HG03432 (cell line): ENCODE results near the gene RALGAPA1.

Experiments
- ATAC-seq: cut with Tn5 transposase; IDR thresholded peaks from one replicate; pipeline ENCODE4 v1.9.1; 2021; ENCODE audit warnings: mild to moderate bottlenecking, moderate library complexity; ENCODE audit not compliant: unreplicated experiment

Gene RALGAPA1

GRCh38 chr14:35553808-35554207 lies 255.3 kb downstream of the RALGAPA1 start:
- no peak for ATAC-seq

DNA sequence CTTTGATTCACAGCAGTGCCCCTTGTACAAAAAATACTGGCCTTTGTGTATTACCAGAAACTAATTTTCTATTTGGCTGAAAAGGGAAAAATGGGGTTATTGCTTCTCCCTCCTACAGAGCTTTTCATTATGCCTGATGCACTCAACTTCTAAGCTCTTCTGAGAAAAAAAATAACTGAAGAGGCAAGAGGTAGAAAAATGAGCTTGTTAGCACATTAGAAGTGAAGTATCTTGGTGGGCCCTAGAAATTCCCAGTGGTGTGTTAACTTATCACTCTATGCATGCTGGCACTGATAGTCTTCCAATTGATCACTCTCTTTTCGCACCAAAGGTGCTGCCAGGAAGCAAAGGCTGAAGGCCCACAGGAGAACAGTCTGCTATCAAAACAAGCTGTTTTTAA lies 258.0 kb downstream of the RALGAPA1 start:
- no peak for ATAC-seq

GRCh38 chr14:35549551-35549950 lies 259.5 kb downstream of the RALGAPA1 start:
- no peak for ATAC-seq

DNA sequence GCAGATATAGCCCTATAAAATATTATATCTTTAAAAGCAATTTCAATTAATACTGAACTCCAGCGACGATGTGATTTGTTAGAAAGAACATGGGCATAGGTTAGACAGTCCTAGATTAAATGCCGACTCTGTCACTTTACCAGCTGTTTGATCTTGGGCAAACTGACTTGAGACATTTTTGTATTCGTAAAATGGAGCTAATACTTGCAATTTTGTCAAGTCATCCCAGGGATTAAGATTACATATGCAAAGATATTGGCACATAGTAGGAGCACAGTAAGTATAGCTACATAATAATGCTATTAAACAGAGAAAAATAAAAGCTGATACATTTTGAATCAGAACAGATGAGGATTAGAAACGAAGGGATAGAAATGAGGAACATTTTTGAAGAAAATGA lies 266.1 kb downstream of the RALGAPA1 start:
- no peak for ATAC-seq

GRCh38 chr14:35539969-35540368 lies 269.1 kb downstream of the RALGAPA1 start:
- ATAC-seq: no peak

DNA sequence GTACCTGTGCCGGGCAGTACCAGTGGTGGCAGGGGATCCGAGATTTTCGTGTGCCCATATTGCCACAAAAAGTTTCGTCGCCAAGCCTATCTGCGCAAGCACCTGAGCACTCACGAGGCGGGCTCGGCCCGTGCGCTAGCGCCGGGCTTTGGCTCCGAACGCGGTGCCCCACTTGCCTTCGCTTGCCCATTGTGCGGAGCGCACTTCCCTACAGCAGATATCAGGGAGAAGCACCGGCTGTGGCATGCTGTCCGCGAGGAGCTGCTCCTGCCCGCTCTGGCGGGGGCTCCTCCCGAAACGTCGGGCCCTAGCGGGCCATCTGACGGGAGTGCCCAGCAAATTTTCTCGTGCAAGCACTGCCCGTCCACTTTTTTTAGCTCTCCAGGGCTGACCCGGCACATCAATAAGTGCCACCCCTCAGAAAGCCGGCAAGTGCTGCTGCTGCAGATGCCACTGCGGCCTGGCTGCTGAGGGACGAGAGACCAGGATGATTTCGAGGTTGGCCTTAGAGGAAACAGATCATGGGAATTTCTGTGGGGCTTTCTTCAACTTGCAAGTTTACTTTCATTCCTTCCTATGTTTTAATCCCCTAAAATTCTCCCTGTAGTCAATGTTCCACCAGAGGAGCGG lies 273.5 kb downstream of the RALGAPA1 start:
- ATAC-seq: no peak

GRCh38 chr14:35534873-35535482 lies 274.1 kb downstream of the RALGAPA1 start:
- peak; percentile 72 for ATAC-seq

GRCh38 chr14:35534208-35534872 lies 274.8 kb downstream of the RALGAPA1 start:
- ATAC-seq: peak; percentile 20

- ATAC-seq: peak; percentile 76
Measured at GRCh38 chr14:35533357-35534207, 275.5 kb downstream of the RALGAPA1 start, which contains the start of gene INSM2. Gene INSM2, plus strand, starts transcription at chr14:35534164. Its CDS starts 89 bp downstream, at chr14:35534253.

DNA sequence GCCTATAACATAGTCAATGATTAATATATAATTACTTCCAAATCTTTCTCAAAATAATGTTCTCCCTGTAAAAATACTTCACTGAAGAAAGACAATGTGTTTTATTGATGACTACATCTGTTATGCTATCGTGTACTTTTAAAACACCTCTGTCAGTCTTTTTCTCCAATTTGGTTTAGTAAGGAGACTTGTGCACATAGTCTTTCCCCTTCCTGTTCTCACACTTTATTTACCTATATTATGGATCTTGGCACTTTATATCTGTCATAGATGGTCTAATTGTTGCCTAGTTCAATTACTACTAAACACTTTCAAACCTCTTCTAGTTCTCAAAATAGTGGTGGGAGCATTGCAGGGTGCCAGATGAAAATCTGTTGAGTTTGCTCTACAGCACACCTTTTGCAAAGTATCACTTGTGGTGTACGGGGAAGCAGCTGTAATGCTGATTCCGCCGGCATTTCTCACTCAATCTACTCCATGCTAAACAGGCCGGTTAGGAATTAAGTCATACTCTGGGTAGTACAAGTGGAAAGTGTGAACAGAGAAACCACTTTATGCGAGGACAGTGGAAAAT lies 276.2 kb downstream of the RALGAPA1 start:
- ATAC-seq: peak; percentile 2

GRCh38 chr14:35531960-35532747 lies 276.9 kb downstream of the RALGAPA1 start:
- ATAC-seq: no peak

GRCh38 chr14:35526962-35527361 lies 282.1 kb downstream of the RALGAPA1 start:
- ATAC-seq: no peak

- no peak for ATAC-seq
Measured at GRCh38 chr14:35525695-35526094, 283.4 kb downstream of the RALGAPA1 start.

- ATAC-seq: no peak
Measured at GRCh38 chr14:35519986-35520385, 289.1 kb downstream of the RALGAPA1 start.

DNA sequence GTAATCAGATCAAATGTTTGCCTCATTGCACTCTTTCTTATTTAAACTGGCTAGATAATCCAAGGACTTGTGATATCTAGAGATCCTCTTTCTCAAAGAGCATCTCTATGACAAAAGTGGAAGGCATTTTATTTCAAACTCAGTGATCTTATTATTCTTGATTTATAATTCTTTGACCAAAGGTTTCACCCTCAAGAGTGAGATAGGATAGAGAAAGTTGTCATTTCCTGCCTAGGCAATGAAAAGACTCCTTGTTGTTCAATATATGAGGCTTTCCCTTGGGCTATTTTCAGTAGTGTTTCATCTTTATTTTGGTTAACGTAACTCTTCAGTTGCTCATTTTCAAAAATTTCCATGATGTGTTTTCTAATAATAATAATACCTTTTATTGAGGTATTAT lies 293.2 kb downstream of the RALGAPA1 start:
- no peak for ATAC-seq

DNA sequence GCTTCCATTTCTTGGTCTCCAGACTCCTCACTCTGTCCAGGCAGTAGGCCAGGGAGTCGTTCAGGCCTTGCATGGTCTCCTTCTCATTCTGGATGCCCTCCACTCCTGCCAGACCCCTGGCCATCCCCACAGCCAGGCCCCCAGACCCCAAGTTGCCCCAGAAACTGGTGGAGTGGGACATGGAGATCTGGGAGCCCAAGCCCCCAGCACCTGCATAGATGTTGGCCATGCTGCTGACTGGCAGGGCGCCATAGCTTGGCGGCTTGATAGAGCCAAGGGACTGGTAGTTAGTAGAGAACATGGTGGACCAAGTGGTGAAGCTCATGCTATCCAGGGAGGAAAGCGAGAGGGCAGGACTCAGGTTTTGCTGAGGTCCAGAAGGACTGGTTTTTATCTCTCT lies 296.3 kb downstream of the RALGAPA1 start:
- ATAC-seq: no peak

GRCh38 chr14:35509846-35510245 lies 299.2 kb downstream of the RALGAPA1 start:
- ATAC-seq: no peak

- no peak for ATAC-seq
Measured at GRCh38 chr14:35506927-35507326, 302.2 kb downstream of the RALGAPA1 start.

DNA sequence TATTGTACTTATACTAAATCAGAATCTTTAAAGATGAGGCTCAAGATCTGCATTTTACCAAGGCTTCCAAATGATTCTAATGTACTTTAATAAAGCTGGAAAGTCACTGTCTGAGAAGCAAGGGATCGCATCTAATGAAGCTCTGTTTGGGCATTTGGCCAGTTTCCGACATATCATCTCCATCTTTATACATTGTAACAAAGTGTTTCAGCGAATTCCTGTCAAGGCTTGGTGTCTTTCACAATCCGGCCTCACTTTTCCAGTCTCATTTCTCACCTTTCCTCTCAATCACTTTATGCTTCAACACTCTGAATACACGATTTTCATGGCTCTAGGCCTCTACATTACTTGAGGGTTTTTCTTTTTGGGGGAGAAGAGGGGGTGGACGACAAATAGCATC lies 302.6 kb downstream of the RALGAPA1 start:
- ATAC-seq: no peak

DNA sequence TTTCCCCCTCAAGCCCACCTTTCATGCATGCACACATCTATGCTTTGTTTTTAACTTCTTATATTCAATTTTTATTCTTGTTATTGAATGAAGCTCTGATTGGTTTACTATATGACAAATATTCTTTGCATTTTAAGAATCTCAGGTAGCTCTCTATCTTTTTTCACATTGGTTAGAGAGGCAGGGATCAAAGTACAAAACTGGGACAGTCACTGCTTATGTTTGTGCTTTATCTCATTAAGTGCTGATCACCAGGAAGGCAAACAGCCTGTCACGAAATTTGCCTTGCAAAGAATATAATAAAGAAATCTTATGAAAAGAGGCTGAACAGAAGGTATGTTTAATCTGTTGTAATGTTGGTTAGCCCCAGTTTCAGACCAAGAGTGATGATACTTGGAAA lies 304.8 kb downstream of the RALGAPA1 start:
- no peak for ATAC-seq
